HG02610 (cell line): Measurements from ENCODE around the gene BCKDK.

Experiments used
- ATAC-seq: cut with Tn5 transposase; IDR thresholded peaks from one replicate; pipeline ENCODE4 v1.9.1; 2021; ENCODE audit warnings: mild to moderate bottlenecking, moderate library complexity; ENCODE audit not compliant: unreplicated experiment

BCKDK gene

GRCh38 chr16:31080035-31080629 is 28.1 kb upstream of the BCKDK start:
- ATAC-seq, result no peak

- ATAC-seq, result no peak
These were observed 27.3 kb upstream of the BCKDK start for GRCh38 chr16:31080756-31081419.

DNA sequence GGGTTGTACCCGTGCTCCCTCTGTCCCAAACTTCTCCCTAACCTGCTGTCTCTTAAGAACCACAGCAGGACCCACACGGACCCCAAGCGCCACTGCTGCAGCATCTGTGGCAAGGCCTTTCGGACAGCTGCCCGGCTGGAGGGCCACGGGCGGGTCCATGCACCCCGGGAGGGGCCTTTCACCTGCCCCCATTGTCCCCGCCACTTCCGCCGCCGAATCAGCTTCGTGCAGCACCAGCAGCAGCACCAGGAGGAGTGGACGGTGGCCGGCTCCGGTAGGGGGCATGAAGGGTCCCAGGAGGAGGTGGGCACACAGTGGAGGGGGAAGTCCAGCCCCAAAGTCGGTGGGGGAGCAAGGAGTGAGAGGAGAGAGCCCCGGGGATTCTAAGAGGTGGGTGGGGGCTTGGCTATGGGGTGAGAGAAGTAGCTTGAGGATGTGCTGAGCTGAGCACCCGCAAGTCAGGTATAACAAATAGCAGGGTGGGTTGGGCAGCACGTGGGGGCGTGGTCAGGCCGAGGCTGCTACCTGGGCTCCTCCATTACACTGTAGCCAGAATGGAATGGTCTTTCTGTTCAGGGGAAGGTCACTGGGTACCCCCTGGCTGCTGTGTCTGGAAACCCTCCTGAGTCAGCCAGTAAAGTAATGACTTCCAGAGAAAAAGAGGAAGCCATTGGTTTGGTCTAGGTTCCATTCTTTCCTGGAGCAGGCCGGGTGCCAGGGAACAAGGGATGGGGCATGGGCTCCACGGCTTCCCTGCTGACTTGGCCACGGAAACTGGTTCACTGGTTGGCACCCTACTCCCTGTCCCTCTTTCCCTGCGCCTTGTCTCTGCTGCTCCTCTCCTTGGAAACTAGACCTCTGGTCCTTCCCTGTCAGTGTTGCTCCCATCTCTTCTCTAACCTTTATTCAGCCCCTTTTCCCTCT is 26.5 kb upstream of the BCKDK start:
- no peak for ATAC-seq

- no peak for ATAC-seq
These were observed 25.7 kb upstream of the BCKDK start for GRCh38 chr16:31082368-31083045.

GRCh38 chr16:31083081-31083480 is 25.1 kb upstream of the BCKDK start:
- no peak for ATAC-seq

DNA sequence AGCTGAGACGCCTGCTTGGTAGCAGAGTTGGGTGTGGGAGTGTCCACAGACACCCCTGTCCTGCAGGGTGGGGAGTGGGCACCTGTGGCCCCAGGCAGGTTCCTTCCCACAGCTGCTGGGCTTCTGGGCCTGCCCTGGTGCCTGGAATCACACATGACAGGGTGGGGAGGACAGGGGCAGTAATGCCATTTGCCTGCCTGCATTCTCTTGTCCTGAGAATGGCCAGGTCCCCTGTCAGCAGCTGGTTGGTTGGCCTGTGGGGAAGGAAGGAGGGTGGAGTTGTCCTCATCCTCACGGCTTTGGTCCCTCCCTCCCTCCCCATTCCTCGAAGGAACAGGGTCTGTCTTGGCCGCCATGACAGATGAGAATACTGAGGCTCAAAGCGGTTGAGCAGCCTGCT is 24.6 kb upstream of the BCKDK start:
- no peak for ATAC-seq

- no peak for ATAC-seq
These were observed 24.2 kb upstream of the BCKDK start for GRCh38 chr16:31083981-31084380.

DNA sequence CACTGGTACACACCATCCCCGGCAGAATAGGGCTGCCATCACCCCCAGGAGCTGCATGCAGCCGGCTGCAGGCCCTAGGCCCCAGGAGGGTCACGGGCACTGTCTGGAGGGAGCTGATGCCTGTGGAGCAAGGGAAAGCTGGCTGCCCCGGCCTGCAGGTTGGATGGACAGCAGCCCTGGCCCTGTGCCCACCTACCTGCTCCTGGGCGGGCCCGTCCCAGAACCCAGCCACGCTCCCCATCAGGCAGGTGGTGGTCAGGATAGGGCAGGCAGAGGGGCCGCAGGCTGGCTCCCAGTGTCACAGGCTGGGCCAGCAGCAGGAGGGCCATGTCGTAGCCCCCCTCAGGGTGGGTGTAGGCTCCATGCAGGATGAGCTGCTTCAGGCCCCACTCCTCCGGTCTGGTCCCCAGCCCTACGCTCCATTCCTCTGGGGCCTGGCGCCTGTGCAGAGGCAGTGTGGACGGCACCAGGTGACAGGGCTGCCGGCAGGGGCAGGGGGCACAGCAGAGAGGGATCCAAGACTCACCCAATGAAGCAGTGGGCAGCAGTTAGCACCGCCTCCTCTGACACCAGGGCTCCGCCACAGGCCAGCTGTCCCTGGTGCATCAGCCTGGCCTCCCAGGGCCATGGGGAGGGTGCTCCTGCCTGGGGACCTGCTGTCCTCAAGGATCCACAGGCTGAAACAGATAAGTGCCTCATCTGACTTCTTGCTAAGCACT is 23.4 kb upstream of the BCKDK start:
- no peak for ATAC-seq

- no peak for ATAC-seq
These were observed 22.8 kb upstream of the BCKDK start for GRCh38 chr16:31085411-31085810.

- no peak for ATAC-seq
These were observed 22.1 kb upstream of the BCKDK start for GRCh38 chr16:31085873-31086628.

GRCh38 chr16:31086629-31086906 is 21.6 kb upstream of the BCKDK start:
- ATAC-seq, result no peak

DNA sequence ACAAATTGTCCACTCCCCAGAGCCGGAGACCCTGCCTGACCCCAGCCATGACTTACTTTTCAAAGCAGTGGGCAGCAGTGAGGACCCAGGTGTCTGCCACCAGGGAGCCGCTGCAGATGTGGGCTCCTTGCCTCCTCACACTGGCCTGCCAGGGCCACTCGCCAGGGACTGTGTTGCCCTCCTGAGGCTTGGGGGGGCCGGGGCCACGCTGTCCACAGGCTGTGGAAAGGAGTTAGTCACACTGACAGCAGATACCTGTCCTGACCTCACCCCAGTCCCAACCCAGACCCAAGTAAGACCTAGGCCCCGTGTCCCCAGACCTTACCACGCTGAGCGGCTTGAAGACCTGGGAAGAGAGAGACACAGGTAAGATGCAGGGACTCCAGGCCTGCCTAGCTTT is 20.7 kb upstream of the BCKDK start:
- no peak for ATAC-seq

- no peak for ATAC-seq
These were observed 20.2 kb upstream of the BCKDK start for GRCh38 chr16:31087971-31088370.

DNA sequence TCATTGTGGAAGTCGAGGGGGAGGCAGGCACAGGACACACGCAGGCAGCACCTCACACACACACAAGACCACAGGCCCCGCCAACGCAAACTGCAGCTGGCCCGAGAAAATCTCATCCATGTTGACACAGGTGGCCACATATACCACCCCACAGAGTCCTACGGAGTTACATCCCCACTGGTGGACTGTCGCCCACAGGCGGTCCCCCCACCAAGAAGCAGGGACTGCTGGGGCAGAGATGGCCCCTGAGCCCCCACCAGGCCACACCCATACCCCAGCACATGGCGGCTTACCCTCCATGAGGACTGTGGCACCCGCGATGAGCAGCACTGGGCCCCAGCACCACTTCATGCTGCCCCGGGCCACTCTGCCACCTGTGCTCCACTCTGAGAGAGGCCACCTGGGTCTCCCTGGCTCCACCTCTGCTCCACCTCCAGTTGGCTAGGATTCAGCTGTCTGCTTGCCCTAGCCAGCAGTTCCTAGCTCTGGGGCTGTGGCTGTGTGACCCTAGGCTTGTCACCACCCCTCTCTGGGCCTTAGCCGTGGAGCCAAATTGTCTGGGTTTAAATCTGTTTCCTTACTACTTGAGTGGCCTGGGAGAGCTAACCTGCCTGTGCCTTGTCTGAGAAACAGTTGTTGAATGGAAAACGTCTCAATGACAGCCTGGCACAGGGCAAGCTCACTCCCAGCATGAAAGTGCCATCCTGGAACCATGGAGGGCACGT is 19.6 kb upstream of the BCKDK start, which contains the start of gene PRSS53:
Gene PRSS53, minus strand, starts transcription at position 485 of the 725 bp plus-strand sequence. Its CDS starts 134 bp downstream, at position 351.
- ATAC-seq, result no peak

DNA sequence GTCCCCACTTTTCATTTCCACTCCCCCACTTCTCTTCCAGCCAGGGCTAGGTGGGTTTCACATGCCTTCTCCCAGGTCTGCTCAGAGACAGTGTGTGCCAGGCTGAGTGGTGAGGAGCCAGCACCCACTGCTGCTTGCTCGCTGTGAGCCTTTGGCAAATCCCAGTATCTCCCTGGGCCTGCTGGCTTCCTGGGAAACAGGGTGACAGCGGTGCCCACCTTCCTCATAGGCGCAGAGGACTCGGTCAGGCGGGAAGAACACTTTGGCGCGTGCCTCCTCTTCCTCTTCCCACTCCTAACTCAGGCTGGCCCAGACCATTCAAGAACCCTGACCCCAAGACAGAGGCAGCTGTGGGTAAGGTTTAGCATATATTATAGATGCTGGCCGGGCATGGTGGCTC is 19.0 kb upstream of the BCKDK start:
- ATAC-seq, result no peak

GRCh38 chr16:31090540-31090939 is 17.6 kb upstream of the BCKDK start:
- ATAC-seq, result no peak

- no peak for ATAC-seq
These were observed 15.9 kb upstream of the BCKDK start for GRCh38 chr16:31092330-31092729.

DNA sequence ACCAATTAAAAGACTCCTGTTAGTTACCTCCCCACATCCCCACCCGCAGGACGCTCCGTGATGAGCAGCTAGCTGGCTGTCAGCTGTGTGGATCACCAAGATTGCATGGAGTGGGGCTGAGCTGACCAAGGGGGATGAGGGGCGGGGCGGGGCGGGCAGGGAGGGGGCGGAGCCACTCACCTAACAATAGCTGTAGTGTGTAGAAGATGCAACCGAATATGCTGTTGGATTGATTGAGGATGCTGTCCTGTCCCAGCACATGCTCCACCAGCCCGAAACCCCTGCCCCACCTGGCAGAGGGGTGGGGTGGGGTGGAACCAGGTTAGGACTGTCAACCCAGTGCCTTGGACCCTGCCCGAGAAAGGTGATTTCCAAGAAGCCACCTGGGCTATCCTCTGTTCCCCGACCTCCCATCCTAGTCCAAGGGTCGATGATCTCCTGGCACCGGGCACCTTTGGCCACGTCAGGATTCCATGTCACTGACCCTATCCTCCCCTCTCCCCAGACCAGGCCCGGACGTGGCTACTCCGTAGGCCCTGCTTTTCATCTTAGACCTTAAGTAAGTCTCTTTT is 15.0 kb upstream of the BCKDK start:
- no peak for ATAC-seq

GRCh38 chr16:31094088-31094423 is 14.1 kb upstream of the BCKDK start:
- ATAC-seq, result no peak
